NT2/D1 (cell line): ENCODE data around the gene ELOB.

Experiments
- YY1 ChIP-seq: IDR thresholded peaks from 2 replicates; pipeline ENCODE4 v1.6.1; 2011; ENCODE audit not compliant: insufficient read length, insufficient read depth
- ZNF274 ChIP-seq: IDR thresholded peaks from 2 replicates; pipeline ENCODE4 v1.6.1; 2011; ENCODE audit warnings: mild to moderate bottlenecking, low read depth, low read length

DNA sequence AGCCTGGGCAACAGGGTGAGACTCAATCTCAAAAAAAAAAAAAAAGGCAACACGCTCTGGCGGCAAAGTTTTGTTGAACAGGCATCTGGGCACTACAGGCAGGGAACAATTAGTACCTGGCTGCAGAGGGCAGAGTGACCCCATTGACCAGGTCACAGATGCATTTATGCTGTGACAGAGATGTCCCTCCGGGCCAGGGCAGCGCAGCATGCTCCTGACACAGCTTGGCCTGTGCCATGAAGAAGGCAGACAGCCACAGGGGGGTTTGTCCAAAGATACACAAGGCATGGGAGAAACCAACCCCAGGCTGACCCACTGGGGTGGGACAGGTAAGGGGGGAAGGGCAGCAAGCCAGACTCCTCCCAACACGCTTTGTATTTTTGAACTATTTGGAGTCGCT is 32.4 kb downstream of the ELOB start:
- TF ChIP-seq YY1: no peak
- no peak for TF ChIP-seq ZNF274
